GM12875 (cell line): ENCODE measurements around the gene KCTD14.

Experiments
- H3K4me3 ChIP-seq: one replicate; pipeline ENCODE4 v1.5.1; 2011; ENCODE audit warnings: low read depth, low read length, control low read depth
- CTCF ChIP-seq: IDR thresholded peaks from 2 replicates; pipeline ENCODE4 v1.5.1; 2011; ENCODE audit warnings: low read depth, mild to moderate bottlenecking, control low read depth, inconsistent platforms, low read length, moderate library complexity, borderline replicate concordance; ENCODE audit not compliant: insufficient read depth

Gene KCTD14

GRCh38 chr11:77981346-77981947, 41.6 kb downstream of the KCTD14 start:
- H3K4me3 ChIP-seq, result no peak overlapping the region
- no peak for TF ChIP-seq CTCF

GRCh38 chr11:77968337-77968736, 54.7 kb downstream of the KCTD14 start:
- no peak for TF ChIP-seq CTCF
- no peak overlapping the region for H3K4me3 ChIP-seq

DNA sequence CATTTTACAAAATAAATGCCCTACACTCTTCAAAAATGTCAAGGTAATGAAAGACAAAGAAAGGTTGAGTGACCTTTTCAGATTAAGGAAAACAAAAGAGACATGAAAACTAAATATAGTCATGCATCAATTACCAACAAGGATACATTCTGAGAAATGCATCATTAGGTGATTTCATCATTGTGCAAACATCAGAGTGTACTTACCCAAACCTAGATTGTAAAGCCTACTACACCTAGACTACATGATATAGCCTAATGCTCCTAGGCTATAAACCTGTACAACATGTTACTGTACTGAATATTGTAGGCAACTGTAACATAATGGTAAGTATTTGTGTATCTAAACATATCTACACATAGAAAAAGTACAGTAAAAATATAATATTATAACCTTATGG, 55.3 kb downstream of the KCTD14 start:
- no peak for TF ChIP-seq CTCF
- H3K4me3 ChIP-seq, result no peak overlapping the region

DNA sequence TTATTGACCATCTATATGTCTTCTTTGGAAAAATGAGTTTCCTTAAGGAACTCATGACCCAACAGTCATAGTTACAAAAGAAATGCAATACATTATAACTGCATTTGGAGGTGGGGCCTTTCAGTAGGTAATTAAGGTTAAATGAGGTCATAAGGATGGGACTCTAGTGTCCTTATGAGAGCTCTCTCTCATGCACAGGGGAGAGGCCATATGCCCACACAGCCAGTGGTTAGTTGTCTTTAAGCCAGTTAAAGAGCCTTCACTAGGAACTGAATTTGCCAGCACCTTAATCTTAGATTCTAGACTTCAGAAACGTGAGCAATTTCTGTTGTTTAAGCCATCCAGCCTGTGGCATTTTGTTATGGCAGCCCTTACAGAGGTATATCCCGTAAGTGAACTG, 56.0 kb downstream of the KCTD14 start:
- no peak overlapping the region for H3K4me3 ChIP-seq
- TF ChIP-seq CTCF, result no peak

- no peak for TF ChIP-seq CTCF
- no peak overlapping the region for H3K4me3 ChIP-seq
Observed at GRCh38 chr11:77966338-77966737, 56.7 kb downstream of the KCTD14 start.
